Esophagus mucosa (tissue), 1 donor: ENCODE results near the gene RABGAP1L. TPM values are rescaled to one million over a fixed set of nuclear protein-coding genes. Genes with fewer than 3 reads are reported as not detected.

Source experiments
- ATAC-seq: fragments of 200-7000 bp; cut with Tn5 transposase; one replicate; pipeline ENCODE4 v1.9.1; 2020
- total RNA-seq: library from RNA; stranded (reverse); gene quantifications from one replicate; pipeline ENCODE4 v1.2.4, GENCODE V29; 2023
- donor health status: DM: yes; HTN: yes; CAD: no.

Gene RABGAP1L
- total RNA-seq, 1 donor from 2014 or later, result 25.3 TPM

DNA sequence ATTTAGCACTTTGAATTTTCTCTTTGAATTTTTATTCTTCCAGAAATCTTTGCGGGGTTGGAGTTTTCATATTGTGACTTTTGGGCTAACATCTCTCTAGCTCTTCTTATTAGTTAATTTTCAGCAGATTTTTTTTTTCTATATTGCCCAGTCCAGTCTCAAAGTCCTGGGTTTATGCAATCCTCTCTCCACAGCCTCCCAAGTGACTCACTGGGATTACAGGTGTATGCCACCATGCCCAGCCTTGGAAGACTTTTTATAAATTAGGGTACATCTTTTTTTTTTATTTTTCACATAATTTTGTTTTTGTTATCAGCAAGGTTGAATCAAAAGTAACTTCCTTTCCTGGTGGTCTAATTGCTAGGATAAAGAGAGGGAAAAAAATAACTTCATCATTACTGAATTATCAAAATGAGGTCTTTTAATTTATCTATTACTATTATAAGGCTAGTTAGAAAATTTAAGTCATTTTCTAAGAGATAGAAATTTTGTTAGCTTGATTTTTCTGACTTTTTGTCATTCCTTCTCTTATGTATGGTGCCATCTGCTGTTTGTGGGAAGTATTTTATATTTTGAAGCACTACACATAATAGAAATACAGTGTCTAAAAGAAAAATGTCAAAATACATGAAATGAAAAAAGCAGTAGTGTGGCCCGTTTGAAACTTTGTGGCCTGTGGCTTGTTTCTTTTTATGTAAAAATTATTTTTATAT is 567.0 kb downstream of the RABGAP1L start:
- ATAC-seq, result no peak

DNA sequence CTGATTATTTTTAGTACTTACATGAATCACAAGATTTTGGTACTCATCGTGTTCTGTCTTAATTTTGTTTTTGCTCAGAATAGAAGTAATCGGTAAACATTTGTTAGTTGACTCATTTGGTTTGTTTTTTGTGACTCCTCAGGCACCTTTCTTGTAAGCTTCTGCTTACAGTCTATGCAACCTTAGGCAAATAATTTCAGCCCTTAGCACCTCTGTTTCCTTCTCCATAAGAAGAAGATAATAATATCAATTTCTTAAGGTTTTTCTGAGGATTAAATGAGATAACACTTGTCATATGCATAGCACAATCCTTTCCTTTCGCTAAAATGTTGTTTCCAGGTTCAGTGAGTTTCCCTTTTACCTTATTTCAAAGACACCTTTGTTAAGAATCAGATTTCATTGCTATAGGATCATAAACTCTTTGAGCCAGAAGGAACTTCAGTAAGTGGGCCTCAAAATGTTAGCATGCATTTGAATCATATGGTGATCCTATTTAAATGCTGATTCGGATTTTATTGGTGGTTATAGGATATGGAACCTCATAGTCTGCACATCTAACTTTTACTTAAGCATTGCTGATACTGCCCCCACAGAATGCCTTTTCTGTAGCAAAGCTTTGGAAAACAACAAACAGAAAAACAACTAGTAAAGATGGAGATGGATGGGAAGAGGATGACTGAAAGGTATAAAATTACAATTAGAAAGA is 567.7 kb downstream of the RABGAP1L start:
- ATAC-seq, result no peak

DNA sequence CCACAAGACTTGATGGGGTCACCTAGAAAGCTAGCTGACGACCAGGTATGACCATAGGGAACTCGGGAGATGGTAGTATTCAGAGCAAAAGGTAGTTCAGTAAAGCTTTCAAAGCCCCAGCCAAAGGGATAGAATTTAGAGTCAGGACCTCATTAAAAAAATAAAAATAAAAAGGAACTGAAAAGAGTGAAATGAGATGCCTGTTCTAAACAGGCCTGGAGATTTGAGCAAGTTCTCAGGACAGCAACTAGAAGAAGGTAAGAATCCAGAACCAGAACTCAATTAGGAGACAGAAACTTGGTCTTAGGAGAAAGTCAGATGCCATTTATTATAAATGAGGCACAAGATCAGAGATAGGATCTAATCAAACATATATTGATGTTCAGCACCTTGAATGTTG is 575.0 kb downstream of the RABGAP1L start:
- ATAC-seq, result no peak

DNA sequence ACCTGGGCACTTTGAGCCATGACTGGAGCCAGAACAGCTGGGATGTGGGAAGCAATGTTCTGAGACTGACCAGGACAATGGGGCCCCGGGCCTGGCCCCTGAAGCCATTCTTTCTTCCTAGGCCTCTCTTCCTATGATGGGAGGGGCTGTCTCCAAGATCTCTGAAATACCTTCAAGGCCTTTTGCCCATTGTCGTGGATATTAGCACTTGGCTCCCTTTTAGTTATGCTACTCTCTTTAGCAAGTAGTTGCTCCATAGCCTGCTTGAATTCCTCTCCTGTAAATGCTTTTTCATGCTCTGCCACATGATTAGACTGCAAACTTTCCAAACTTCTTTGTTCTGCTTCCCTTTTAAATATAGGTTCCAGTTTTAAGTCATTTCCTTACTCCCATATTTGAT is 577.5 kb downstream of the RABGAP1L start:
- ATAC-seq, result no peak

DNA sequence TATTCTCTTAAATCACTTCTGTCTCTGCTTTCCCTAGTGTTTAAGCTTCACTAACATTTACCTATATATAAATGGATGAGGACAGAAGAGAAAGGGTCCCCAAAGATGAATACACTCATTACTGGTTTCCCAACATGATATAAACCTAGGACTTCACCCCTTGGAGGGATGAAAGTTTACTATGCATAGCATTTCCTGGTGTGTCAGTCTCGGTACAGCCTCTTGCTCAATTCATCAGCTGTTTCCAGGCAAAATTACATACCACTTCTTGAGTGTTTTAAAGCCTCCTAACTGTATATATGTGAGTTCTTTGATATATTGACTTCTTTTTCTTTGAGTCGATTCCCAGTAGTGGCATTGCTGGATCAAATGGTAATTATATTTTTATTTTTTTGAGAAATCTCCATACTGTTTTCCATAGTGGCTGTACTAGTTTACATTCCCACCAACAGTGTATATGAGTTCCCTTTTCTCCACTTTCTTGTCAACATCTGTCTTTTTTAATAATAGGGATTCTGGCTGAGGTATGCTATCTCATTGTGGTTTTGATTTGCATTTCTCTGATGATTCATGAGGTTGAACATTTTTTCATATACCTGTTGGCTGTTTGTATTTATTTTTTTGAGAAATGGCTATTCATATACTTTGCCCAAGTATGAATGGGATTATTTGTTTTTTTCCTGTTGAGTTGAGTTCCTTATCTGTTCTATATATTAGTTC is 581.1 kb downstream of the RABGAP1L start:
- peak; percentile 52 for ATAC-seq

DNA sequence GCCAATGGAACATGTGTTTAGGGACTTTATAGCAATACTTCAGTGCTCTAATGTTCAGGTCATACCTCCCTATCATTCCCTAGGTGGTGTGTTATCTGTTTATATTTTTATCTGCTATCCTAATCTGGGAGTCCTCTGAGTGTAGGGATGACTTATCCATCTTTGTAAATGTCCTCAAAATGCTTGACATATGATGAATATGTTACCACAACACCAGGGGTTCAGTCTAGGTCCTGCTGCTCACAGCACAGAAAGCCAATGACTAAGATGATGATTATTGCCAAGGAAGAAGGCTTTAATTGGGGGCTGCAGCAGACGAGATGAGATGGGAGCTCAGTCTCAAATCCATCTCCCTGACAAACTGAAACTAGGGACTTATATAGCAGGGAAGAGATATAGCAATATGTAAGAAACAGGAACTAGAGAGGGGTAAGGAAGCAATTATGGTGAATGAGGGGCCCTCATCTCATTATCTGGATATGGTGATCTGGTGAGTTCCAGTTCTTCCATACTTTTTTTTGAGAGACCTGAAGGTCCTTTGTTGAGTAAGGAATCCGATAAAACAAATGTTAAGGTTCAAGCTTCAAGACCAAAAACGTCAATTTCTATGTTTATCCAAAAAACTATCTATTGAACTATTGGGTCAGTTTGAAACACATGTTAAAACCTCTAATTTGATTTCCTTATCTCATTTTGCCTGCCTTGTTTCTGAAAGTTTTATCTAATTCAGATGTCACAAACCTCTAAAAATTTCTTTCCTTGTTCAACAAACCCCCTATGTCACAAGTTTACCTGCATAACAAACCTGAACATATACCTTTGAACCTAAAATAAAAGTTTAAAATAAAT is 583.7 kb downstream of the RABGAP1L start:
- ATAC-seq, result no peak

DNA sequence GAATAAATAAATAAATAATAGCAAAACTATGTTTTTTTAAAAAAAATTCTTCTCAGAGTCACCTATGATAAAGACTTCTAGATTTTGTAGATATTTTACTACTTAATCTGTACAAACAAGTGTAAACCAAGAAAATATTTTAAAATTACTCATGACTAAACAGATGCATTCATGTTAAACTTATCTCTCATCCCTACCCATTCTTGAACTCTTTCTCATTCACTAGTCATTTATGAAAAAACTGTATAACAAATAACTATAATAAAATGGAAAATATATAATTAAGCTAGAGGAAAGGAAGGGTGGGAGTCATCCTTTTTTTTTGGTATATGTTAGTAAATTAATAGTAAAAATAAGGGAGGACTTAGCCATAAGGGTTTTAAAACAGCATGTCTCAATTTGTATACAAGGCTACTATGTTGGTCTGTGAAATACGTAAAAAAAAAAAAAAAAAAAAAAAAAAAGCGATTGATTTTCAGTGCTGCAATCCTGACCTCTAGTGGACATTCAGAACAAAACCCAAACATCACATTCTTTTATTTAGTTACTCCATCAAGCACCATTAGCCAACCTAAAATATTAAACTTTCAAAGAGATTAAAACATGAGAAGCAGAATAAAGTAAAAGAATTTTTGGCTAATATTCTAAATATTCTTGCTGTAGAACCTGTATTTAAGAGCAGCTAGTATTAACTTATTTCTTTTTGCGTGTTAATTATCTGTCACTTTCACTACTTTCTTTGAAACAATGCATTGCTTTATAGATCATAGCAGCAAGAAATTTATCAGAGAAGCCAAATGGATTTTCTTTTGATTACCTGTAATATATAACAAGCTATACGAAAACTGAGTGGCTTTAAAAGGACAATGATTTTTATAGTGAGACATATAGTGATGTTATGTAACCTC is 584.6 kb downstream of the RABGAP1L start:
- no peak for ATAC-seq

DNA sequence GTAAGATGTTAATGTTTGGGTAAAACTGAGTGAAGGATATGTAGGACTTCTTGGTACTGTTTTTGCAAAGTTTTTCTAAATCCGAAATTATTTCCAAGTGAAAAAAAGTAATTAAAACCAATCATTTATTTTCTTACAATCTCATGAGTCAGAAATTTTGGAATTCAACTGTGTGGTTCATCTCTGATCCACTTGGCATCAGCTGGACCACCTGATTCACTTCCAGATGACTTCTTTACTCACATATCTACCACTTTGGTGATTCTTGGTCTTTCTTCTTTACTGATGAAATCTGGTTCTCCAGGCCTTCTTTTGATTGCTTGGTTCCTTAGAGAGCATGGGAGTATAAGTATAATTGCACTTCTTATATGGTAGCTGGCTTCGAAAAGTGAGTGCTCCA is 585.6 kb downstream of the RABGAP1L start:
- no peak for ATAC-seq

DNA sequence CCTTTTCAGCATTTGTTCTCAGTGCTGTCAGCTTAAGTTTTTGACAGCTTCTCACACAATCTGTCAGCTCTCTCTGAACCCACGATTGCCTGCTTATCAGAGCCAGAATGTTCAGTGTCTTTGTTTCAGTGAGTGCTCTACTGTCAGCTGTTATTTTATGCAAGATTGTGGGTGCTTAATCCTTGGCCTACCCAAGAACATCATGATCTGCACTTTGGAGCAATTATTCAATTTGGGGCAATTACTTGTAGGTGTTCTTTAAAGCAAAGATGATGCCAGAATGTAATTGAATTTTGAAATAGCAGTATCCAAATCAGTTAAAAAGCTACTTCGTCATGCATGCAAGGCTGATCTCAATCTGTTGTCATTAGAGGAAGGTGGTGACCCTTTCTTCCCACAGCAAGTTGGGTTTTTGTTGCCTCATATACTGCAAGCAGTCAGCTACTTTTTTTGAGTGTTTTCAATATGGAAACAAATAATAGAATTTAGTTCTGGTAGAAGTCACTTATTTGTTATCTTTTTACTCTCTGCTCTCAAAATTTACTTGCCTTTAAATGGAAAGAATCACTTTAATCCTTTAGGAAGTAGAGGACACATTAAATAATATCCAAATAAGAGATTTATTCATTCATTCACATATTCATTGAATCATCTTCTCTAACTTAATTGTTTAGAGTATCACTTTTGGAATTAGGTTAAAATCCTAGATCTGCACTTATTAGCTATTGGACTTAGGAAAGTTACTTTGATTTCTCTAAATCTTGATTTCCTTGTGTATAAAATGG is 586.9 kb downstream of the RABGAP1L start:
- no peak for ATAC-seq

DNA sequence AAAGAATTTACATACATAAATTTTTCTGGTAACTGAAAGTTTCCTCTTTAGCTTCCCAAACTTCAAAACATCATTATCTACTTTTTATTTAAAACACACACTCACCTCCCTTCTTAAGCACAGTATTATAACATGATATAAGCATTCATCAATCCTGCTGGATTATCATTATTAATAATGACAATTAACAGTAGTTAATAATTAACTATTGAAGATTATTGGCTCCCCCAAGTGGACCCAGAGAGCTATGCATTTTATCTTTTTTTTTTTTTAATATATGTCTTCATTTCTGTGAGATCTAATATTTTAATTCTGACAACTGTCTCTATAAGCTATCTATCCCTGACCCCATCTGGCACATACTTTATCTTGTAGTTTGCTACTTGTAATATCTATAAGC is 588.3 kb downstream of the RABGAP1L start:
- no peak for ATAC-seq

DNA sequence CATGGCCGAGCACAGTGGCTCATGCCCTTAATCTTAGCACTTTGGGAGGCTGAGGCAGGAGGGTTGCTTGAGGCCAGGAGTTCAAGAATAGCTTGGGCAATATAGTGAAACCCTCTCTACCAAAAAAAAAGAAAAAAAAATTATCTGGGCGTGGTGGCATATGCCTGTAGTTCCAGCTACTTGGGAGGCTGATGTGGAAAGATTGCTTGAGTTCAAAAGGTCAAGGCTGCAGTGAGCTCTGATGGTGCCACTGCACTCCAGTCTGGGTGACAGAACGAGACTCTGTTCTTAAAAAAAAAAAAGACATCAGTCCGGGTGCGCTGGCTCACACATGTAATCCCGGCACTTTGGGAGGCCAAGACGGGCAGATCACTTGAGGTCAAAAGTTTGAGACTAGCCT is 589.3 kb downstream of the RABGAP1L start:
- ATAC-seq, result no peak

DNA sequence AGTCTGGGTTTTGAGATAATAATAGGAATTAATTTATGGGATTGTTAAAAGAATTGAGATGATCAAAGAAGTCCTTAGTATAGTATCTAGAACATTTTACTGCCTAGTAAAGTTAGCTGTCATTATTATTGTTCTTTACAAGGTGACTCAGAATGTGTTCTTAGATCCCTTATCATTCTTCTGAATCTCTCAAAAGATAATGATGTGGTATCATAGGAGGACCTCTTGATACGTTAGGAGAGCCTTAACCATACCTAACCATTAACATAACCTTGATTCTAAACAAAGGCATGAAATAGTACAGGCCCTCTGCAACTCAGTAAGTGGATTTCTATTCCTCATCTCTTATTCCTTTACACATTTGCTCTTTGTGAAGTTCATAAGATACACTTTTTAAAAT is 593.8 kb downstream of the RABGAP1L start:
- ATAC-seq, result no peak

DNA sequence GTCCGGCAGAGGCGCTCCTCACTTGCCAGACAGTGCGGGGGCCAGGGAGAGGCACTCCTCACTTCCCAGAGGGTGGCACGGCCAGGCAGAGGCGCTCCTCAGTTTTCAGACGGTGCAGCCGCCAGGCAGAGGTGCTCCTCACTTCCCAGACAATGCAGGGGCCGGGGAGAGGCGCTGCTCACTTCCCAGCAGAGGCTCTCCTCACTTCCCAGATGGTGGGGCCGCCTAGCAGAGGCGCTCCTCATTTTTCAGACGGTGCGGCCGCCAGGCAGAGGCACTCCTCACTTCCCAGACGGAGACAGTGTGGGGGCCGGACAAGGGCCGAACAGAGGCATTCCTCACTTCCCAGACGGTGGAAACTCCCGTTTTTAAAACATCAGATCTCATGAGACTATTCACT is 602.0 kb downstream of the RABGAP1L start:
- ATAC-seq, result no peak

DNA sequence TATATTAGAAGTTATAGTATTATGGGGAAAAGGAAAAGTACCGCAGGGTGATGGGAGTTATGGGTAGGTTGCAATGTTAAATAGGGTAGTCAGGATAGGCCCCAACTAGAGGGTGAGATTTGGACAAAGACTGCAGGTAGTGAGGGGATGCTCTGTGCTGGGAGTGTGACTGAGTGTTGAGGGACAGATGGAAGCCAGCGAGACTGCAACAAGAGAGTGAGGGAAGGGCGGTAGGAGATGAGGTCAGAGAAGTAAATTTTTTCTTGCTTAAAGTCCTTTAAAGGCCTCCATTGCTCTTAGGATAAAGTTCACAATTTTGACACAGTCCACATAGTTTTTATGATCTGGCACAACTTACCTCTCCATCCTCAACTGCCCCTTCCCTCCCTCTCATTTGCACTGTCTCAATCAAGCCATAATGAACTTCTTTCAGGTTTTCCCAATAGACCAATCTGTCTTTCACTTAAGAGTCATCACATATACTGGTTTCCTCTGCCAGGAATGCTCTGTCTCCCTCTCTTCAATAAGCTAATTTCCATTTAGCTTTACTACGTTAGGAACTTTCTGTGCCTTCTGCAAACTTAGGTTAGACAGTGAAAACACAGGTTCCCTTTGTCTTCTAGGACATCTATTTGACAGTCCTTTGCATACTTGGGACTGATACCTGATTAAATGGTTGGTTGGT is 602.7 kb downstream of the RABGAP1L start:
- ATAC-seq, result no peak

DNA sequence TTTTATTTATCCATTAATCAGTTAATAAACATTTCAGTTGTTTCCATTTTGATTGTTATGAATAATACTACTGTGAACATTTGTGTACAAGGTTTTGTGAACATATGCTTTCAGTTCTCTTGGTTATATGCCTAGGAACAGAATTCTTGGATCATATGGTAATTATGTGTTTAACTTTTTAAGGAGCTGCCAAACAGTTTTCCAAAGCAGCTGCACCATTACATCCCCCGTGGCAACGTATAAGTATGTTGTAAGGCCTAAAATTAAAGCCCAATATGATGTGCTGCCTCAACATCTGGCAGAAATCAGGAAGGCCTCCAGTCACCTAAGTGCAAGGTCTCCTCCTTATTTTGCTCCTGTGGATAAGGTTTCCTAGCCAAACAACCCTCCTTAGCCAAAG is 604.9 kb downstream of the RABGAP1L start:
- no peak for ATAC-seq

DNA sequence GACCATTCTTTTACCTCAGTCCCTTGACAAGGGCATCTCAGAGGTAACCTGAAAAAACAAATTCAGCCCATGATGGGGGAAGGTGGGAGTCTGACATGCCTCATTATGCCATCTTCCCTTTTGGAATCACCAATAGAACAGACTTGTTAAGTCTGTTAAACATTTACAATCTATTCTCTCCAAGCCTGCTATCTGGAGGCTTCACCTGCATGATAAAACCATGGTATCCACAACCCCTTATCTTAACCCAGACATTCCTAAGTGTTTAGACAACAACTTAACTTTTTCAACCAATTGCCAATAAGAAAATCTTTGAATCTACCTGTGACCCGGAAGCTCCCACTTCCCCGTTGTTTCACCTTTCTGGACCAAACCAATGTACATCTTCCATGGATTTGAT is 607.4 kb downstream of the RABGAP1L start:
- ATAC-seq, result no peak

DNA sequence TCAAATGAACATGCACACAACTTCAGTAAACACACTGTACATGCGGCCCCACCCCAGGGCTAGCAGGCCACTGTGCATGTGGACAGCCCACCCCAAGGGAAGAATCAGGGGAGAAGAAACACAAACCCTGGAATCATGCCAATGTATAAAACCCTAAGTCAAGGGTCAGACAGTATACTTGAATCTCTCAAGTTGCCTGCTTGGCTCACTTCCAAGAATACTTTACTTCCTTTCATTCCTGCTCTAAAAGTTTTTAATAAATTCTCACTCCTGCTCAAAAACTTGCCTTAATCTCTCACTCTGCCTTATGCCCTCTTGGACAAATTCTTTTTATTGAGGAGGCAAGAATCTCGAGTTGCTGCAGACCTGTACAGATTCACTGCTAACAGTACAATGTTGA is 609.2 kb downstream of the RABGAP1L start:
- ATAC-seq, result no peak

DNA sequence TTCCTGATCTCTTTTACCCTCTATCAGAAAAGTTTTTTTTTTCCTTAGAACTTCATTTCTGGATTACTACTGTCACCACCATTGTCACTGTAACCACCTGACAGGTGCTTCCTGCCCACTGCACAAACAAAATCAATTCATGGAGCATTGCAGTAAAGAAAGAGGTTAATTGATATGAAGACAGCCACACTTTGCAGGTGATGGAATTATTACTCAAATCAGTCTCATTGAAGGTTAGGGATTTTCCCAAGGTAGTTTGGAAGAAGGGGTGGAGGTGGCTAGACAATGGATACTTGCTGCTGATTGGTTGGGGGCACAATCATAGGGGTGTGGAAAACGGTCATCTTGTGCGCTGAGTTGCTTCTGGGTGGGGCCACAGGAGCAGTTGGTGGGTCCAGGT is 609.6 kb downstream of the RABGAP1L start:
- ATAC-seq, result no peak

DNA sequence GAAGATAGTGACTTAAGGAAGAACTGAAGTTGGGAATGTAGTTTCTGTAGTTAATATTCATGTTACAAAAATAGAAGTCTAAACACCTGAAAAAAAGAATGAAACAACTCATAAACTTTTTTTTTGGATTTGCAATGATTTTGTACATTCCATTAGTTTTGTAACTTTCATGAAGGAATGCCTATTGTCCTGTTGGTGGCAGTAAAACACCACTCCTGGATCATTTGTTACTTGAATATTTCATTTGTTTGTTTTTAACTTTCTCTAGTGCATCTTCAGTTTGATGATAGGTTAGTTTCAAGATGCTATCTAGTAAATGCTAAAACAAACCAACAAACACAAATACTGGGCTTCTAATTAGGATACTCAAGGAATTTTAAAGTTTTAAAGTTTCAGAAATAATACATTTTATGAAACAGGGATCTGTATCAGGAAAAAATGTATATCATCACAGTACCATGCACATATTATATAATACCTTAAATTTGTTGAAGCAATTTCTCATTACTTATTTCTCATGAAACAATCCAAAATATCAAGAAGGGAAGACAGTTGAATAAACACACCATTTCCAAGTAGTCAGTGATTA is 610.7 kb downstream of the RABGAP1L start:
- no peak for ATAC-seq

DNA sequence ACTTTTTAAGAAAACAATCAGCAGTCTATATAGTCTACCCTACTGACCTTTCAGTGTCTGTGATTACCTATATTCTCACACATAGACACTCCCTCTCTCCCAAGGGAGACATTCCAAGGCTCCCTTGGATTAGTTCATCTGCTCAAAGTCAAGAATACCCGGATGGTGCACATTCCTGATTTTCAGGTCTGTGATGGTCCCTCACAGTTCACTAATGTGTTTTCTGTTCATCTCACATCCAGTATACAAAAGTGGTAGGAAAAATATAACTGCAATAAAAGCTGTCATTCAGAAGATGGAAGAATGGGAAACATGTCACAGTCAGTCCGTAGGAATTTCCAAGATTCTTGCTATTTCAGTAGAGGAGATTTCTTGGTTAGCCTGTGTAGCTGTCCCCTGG is 616.3 kb downstream of the RABGAP1L start:
- ATAC-seq, result no peak
